ENCODE data around the gene RBMS3. TPM values are rescaled to one million over a fixed set of nuclear protein-coding genes. Genes with fewer than 3 reads are reported as not detected.

Gene RBMS3
- total RNA-seq, 4 donors from 2014 or later = 2.8 to 77.6 (median 13.7) TPM

DNA sequence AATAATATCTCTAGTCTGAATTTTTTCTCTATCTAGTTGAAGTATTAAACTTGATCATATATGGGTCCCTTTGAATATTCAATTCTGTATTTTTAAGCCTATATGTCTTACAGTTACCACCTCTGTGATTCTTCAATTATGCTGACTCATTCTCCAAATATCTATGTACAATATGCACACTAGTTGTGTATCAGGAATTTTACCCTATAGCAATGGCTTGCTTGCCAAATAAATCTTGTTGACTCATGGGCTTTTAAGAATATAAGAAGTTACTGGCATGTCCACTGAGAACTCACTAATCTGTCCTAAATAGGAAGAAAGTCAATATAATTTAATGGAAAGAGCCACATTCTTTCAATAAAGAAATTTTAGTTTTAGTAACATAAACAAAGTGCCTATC, 656.3 kb downstream of the RBMS3 start:
- Histone ChIP-seq H3K27me3 (no peaks in the 10 kb centered on the region), H3K4me1 (no peaks in the 10 kb centered on the region), H3K9me3 (no peaks in the 10 kb centered on the region), H3K36me3 (no peaks in the 10 kb centered on the region), H3K27ac (no peak overlapping the region), H3K4me3 (no peak overlapping the region)
- no peak for DNase-seq
- TF ChIP-seq, protein P1, sequence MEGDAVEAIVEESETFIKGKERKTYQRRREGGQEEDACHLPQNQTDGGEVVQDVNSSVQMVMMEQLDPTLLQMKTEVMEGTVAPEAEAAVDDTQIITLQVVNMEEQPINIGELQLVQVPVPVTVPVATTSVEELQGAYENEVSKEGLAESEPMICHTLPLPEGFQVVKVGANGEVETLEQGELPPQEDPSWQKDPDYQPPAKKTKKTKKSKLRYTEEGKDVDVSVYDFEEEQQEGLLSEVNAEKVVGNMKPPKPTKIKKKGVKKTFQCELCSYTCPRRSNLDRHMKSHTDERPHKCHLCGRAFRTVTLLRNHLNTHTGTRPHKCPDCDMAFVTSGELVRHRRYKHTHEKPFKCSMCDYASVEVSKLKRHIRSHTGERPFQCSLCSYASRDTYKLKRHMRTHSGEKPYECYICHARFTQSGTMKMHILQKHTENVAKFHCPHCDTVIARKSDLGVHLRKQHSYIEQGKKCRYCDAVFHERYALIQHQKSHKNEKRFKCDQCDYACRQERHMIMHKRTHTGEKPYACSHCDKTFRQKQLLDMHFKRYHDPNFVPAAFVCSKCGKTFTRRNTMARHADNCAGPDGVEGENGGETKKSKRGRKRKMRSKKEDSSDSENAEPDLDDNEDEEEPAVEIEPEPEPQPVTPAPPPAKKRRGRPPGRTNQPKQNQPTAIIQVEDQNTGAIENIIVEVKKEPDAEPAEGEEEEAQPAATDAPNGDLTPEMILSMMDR (IDR thresholded peaks at IDR 0.05) = no peak
- TF ChIP-seq POLR2A (IDR thresholded peaks at IDR 0.05) = no peak

DNA sequence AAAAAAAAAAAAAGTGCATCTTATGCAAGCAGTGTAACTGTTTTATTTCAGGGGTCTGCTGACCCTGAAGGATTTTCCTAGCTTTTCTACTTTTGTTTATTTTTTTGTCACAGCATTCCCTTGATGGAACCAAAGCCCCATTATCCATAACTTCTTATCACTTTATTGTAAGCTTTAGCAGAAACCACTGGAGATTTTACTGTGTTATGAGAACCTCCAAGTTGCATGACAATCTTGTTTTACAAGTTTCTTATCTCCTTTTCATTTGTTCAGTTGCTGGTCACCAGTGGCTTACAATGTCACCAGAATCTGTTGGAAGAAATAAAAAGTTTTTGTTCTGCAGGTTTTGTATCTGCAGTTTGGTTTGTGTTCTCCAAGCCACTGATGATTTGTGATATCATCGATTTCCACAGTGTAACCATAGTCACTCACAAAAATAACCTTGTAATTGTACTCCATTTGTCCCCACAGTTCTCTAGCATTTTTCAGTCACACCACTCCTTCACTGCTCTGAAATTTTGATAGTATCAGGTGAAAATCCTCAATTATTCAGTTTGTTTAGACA, 660.0 kb downstream of the RBMS3 start:
- Histone ChIP-seq H3K4me1 (no peaks in the 10 kb centered on the region), H3K27ac (no peak overlapping the region), H3K9me3 (no peaks in the 10 kb centered on the region), H3K36me3 (no peaks in the 10 kb centered on the region), H3K4me3 (no peak overlapping the region), H3K27me3 (no peaks in the 10 kb centered on the region)
- TF ChIP-seq, protein P1 (IDR thresholded peaks at IDR 0.05) = no peak
- no peak for DNase-seq

DNA sequence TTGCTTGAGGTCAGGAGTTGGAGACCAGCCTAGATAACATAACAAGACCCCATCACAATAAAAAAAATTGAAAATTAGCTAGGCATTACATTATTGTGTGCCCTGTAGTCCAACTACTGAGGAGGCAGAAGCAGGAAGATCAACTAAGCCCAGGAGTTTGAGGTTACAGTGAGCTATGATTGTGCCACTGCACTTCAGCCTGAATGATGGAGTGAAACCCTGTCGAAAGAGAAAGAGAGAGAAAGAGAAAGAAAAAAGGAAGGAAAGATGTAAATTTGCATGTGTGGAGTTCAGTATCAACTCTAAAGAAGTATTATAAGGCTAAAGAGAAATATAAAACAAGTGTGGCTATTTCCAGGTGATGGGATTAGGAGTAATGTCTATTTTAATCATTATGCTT, 661.4 kb downstream of the RBMS3 start:
- no peaks in the 10 kb centered on the region for H3K4me1 ChIP-seq
- no peaks in the 10 kb centered on the region for H3K27me3 ChIP-seq
- no peak overlapping the region for H3K27ac ChIP-seq
- H3K4me3 ChIP-seq = no peak overlapping the region
- no peak for DNase-seq
- H3K9me3 ChIP-seq = no peaks in the 10 kb centered on the region
- TF ChIP-seq, protein P1 (IDR thresholded peaks at IDR 0.05) = no peak
- no peak for TF ChIP-seq POLR2A (IDR thresholded peaks at IDR 0.05)
- H3K36me3 ChIP-seq = no peaks in the 10 kb centered on the region

DNA sequence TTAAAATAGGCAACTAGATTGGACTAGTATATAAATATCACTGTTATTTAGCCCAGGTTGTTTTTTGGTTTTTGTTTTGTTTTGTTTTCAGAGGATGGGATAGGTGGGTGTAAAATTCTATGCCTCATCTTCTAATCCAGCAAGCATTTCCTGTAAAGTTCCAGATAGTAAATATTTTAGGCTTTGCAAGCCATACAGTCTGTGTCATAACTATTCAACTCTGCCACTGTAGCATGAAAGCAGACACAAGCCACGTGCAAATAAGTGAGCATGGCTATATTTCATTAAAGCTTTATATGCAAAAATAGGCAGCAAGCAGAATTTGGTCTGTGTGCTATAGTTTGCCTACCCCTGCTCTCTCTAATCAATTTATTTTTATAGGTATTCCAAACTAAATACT, 668.3 kb downstream of the RBMS3 start:
- no peaks in the 10 kb centered on the region for H3K27me3 ChIP-seq
- H3K36me3 ChIP-seq = no peaks in the 10 kb centered on the region
- H3K4me1 ChIP-seq = no peaks in the 10 kb centered on the region
- DNase-seq = no peak
- TF ChIP-seq POLR2A (IDR thresholded peaks at IDR 0.05) = no peak
- TF ChIP-seq, protein P1 (IDR thresholded peaks at IDR 0.05) = no peak
- H3K4me3 ChIP-seq = no peak overlapping the region
- no peaks in the 10 kb centered on the region for H3K9me3 ChIP-seq
- no peak overlapping the region for H3K27ac ChIP-seq

DNA sequence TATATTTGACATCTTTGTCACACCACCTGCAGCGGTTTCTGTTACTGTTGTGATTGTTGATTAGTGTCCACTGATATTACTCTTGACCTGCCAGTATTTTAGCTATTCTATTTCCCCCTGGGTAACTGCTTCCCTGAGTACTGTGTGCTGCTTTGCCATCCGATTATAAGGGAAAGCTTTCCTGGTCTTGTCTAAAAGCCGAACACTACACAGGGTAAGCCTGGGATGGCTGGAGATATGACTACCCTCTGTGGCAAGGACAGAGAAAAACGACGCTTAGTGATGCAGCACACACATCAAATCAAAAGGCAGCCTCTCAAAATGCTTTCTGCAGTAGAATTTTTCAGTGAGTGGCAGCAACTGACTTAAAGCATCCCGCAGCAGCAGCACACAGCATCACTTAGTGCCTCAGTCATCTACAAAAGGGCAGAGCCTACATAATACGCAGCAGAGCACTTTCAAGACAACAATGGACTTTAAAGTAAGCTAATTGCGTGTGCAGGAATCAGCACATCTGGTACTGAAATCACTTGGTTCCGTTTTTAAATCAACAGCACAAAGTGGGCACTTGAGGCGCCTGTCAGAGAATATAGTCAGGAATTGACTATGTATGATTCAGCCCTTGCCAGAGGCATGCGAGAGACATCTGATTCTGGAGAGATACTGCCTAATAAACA, 669.2 kb downstream of the RBMS3 start:
- Histone ChIP-seq H3K27ac (no peak overlapping the region), H3K9me3 (no peaks in the 10 kb centered on the region), H3K4me3 (no peak overlapping the region), H3K27me3 (no peaks in the 10 kb centered on the region), H3K4me1 (no peaks in the 10 kb centered on the region), H3K36me3 (no peaks in the 10 kb centered on the region)
- no peak for DNase-seq
- TF ChIP-seq POLR2A (IDR thresholded peaks at IDR 0.05) = no peak
- TF ChIP-seq, protein P1 (IDR thresholded peaks at IDR 0.05) = no peak
